C4-2B (cell line): Measurements from ENCODE around the gene CTNNA1.

Experiments
- H3K27ac ChIP-seq: fragments of 450-650 bp; 2 replicates; pipeline ENCODE4 v1.5.1; 2017
- CTCF ChIP-seq: fragments of 450-650 bp; conservative IDR thresholded peaks from 2 replicates; pipeline ENCODE4 v1.5.1; 2017; ENCODE audit warnings: mild to moderate bottlenecking
- ZFX ChIP-seq: fragments of 450-650 bp; IDR thresholded peaks from 2 replicates; pipeline ENCODE4 v1.6.1; 2017

Gene CTNNA1

GRCh38 chr5:138717399-138717798 lies 35.8 kb upstream of the CTNNA1 start:
- no peak for TF ChIP-seq CTCF
- TF ChIP-seq ZFX: no peak
- no peak overlapping the region for H3K27ac ChIP-seq

DNA sequence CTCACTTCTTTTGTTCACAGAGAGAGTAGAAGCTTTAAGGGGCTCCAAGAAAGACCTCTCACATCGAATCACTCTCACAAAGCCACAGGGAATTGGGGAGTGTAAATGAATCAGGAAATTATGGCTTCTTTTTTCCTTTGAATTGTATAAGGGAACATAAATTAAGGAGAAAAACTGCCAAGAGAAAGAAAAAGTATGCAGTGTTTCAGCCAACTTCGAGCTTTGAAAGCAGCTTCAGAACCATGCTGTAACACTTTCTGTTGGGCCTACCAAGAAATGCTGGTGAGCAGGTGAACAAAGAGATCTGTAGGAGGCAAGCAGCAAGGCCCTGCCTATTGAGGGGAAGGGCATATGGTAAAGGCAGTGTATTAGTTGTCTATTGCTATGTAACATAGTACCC lies 33.4 kb upstream of the CTNNA1 start:
- H3K27ac ChIP-seq: no peak overlapping the region
- no peak for TF ChIP-seq CTCF
- TF ChIP-seq ZFX: no peak

- TF ChIP-seq CTCF: no peak
- TF ChIP-seq ZFX: no peak
- H3K27ac ChIP-seq: no peak overlapping the region
Observed at GRCh38 chr5:138720840-138721239, 32.4 kb upstream of the CTNNA1 start.

GRCh38 chr5:138721979-138722378 lies 31.2 kb upstream of the CTNNA1 start:
- no peak overlapping the region for H3K27ac ChIP-seq

DNA sequence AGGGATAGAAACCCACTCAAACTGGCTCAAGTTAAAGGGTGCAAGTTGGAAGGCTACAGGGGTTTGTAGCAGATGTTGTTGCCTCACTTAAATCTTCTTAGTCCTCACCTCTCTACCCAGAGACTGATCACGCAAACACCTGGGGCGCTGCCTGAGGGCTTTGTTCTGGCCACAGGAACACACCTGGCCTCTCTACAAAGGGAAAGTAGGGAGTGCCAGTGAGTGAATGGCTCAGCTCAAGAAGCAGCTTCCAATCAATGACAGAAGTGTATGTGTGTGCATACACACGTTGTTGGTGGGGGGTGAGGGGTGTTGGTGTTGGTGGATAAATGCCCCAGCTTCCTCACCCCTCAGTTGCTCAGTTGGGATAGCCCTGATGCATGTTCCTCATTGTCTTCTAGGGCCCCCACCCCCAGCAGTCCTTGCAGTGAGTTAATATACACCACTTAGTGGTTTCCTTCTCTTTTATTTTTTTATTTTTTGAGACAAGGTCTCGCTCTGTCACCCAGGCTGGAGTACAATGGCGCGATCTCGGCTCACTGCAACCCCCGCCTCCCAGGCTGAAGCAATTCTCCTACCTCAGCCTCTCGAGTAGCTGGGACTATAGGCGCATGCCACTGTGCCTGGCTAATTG lies 30.6 kb upstream of the CTNNA1 start:
- H3K27ac ChIP-seq: no peak overlapping the region
- TF ChIP-seq ZFX (no peak), CTCF (no peak)

More at GRCh38 chr5:138721979-138722378, 31.2 kb upstream of the CTNNA1 start:
- no peak for TF ChIP-seq CTCF
- TF ChIP-seq ZFX: no peak

DNA sequence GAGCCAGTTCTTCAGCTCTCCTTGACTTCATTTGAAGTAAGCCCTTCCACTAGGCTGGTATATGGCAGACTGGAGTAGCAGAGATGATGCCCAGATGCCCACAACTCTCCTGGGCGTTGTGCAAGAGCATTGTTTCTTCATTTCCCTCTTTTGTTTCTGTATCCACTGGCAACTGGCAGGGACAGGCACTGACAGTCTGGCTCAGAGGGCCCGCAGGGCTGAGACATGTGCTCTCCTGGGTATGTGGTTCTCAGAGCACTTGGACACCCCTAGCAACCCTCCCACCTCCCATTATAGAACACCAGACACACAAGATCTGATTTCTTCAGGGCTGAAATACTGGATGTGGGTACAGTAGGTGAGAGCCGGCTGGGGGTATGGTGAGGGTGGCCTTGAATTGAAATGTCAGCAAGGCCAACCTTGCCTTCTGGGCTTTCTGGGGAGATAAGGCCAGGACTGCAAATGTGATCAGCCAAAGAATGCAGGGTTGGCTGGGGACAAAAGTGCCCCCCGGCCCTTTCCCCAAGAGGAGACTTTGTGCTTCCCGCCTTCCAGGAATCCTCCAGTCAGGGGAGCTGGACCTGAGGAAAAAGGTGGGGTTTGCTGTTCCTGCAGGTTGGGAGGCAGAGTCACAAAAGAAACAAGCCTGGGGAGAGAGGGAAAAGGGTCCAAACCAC lies 28.6 kb upstream of the CTNNA1 start:
- peak overlapping the region; percentile 89 for H3K27ac ChIP-seq
- TF ChIP-seq ZFX (0 out of 2 replicates have a peak, but pooled peaks have one; percentile 20), CTCF (no peak)

DNA sequence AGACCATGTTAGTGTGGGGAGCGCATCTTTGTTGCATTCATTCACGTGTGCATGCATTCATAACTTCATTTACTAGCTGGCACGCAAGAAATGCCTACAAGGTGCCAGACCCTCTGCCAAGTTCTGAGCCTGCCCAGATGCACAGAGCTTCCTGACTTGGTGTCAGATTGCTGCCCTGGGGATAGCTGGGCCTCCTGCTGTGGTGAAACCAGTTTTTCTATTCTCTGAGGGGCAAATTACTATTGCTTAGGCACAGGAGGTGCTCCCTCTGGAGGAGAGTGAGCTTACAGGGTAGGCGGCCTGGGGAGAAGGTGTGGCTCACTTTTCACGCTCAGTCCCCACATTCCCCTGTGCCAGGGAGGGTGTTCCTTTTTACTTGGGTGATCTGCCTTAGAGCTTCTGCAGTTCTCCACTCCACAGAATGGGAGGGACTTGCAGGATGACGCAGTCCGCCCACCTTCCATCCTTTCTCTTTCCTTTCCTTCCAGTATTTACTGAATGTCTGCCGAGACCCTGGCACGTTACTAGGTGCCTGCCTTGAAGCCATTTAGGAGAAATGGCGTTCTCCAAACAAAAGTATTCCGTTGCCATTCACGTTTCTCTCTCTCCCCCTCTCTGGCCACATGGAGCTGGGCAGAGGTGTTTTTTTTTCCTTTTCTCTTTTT lies 27.9 kb upstream of the CTNNA1 start:
- peak overlapping the region; percentile 89 for H3K27ac ChIP-seq
- TF ChIP-seq ZFX: no peak
- TF ChIP-seq CTCF: peak; percentile 90
